Body of pancreas (tissue), 4 donors: ENCODE measurements around the gene ERC2. TPM values are rescaled to one million over a fixed set of nuclear protein-coding genes. Genes with fewer than 3 reads are reported as not detected.

Experiments used
- ATAC-seq: fragments of 150-250 bp; one replicate; pipeline ENCODE4 v1.9.1; 2016
- DNase-seq, 4 donors: peaks; one replicate each; pipeline ENCODE4 v3.0.0-alpha.2; 2019
- H3K27ac ChIP-seq, 4 donors: fragments of 200-600 bp; sonication (generic); 1 replicate in 3 of 4; 2 replicates in 1 of 4; pipeline versions ENCODE4 v1.5.1 to v1.6.1; 2016 to 2019; ENCODE audit warnings: mild to moderate bottlenecking in 1 of 4, mixed read lengths in 1 of 4, moderate library complexity in 1 of 4
- H3K27me3 ChIP-seq, 2 donors: fragments of 200-600 bp; sonication (generic); one replicate each; pipeline ENCODE4 v1.6.0; 2016; ENCODE audit warnings: mild to moderate bottlenecking in 1 of 2
- H3K36me3 ChIP-seq, 2 donors: fragments of 200-600 bp; sonication (generic); replicated peaks in 1 of 2; 2 replicates each; pipeline ENCODE4 v1.5.1; 2016; ENCODE audit warnings: low read depth in 2 of 2; ENCODE audit not compliant: insufficient read depth in 1 of 2
- H3K4me1 ChIP-seq: fragments of 200-600 bp; sonication (generic); one replicate; pipeline ENCODE4 v1.6.0; 2016
- H3K4me3 ChIP-seq, 2 donors: fragments of 200-600 bp; sonication (generic); 1 replicate in 1 of 2; 2 replicates in 1 of 2; pipeline ENCODE4 v1.5.1; 2016 to 2019
- H3K9me3 ChIP-seq, 3 donors: fragments of 200-600 bp; sonication (generic); 1 replicate in 2 of 3; 2 replicates in 1 of 3; pipeline ENCODE4 v1.5.1; 2016
- POLR2A ChIP-seq, 3 donors: fragments of 450-650 bp; IDR thresholded peaks; one replicate each; pipeline ENCODE4 v1.6.1; 2016; ENCODE audit warnings: antibody characterized with exemption in 3 of 3, mild to moderate bottlenecking in 2 of 3
- WGBS, 2 donors: methylation state at CpG; one replicate each; pipeline ENCODE4 v1.1.5; 2017; 5-methylcytosine and 5-hydroxymethylcytosine counted together
- intact Hi-C: fragments of 100-400 bp; cut with DNase I; formaldehyde crosslinking; loops from one replicate; pipeline ENCODE4 v1.15.1; 2023
- total RNA-seq, 2 donors: library from RNA; depleted of rRNA; stranded (reverse); fragments of >200 nt; gene quantifications; one replicate each; pipeline ENCODE4 v1.1.0, GENCODE V29; 2016
- TF ChIP-seq, protein P1 (sequence below), 7 experiments: fragments of 450-650 bp in 4 of 7; fragments of 200-600 bp in 3 of 7; sonication (generic) in 3 of 7; IDR thresholded peaks; one replicate each; pipeline ENCODE4 v1.5.1; 2016 to 2019; ENCODE audit warnings: antibody characterized with exemption in 7 of 7

ERC2 gene
- total RNA-seq, 2 donors from 2014 or later, result 4.0 to 4.7 TPM

GRCh38 chr3:55541016-55541415, 927.3 kb downstream of the ERC2 start:
- Histone ChIP-seq H3K9me3 (no peaks in the 10 kb centered on the region), H3K27ac (no peak overlapping the region), H3K4me3 (no peak overlapping the region), H3K4me1 (no peaks in the 10 kb centered on the region), H3K36me3 (no peaks in the 10 kb centered on the region), H3K27me3 (no peaks in the 10 kb centered on the region)
- intact Hi-C loops, result no loop called here
- ATAC-seq (no peak), DNase-seq (no peak)
- 81 to 89% methylated on average over 3 of the region's 3 CpGs for WGBS, 2 donors
- TF ChIP-seq POLR2A (IDR thresholded peaks at IDR 0.05), result no peak
- TF ChIP-seq, protein P1, sequence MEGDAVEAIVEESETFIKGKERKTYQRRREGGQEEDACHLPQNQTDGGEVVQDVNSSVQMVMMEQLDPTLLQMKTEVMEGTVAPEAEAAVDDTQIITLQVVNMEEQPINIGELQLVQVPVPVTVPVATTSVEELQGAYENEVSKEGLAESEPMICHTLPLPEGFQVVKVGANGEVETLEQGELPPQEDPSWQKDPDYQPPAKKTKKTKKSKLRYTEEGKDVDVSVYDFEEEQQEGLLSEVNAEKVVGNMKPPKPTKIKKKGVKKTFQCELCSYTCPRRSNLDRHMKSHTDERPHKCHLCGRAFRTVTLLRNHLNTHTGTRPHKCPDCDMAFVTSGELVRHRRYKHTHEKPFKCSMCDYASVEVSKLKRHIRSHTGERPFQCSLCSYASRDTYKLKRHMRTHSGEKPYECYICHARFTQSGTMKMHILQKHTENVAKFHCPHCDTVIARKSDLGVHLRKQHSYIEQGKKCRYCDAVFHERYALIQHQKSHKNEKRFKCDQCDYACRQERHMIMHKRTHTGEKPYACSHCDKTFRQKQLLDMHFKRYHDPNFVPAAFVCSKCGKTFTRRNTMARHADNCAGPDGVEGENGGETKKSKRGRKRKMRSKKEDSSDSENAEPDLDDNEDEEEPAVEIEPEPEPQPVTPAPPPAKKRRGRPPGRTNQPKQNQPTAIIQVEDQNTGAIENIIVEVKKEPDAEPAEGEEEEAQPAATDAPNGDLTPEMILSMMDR (IDR thresholded peaks at IDR 0.05), result no peak

GRCh38 chr3:55540579-55540978, 927.7 kb downstream of the ERC2 start:
- TF ChIP-seq, protein P1 (IDR thresholded peaks at IDR 0.05), result no peak
- TF ChIP-seq POLR2A (IDR thresholded peaks at IDR 0.05), result no peak
- no peak overlapping the region for H3K27ac ChIP-seq
- 75 to 81% methylated on average over 5 of the region's 5 CpGs for WGBS, 2 donors
- intact Hi-C loops, result no loop called here
- no peaks in the 10 kb centered on the region for H3K9me3 ChIP-seq
- H3K27me3 ChIP-seq, result no peaks in the 10 kb centered on the region
- H3K36me3 ChIP-seq, result no peaks in the 10 kb centered on the region
- ATAC-seq (no peak), DNase-seq (no peak)
- no peak overlapping the region for H3K4me3 ChIP-seq
- H3K4me1 ChIP-seq, result no peaks in the 10 kb centered on the region

DNA sequence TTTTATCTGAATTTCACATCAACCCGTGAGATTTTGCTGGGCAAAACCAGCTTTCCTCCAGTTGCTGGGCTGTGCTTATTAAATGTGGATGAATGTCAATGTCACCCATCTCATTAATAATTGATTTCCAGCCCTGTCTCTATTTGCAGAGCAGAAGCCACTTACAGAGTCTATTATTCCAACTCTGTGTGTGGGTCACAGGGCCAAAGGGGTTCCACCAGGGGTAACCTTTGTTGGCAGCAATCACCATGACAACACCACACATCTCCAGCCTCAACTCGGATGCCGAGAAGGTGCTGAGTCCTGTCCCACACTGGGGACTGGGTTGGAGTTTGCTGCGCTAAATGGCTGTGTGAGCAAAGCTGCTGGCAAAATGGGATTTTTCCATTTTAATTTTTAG, 930.1 kb downstream of the ERC2 start:
- Histone ChIP-seq H3K27me3 (no peaks in the 10 kb centered on the region), H3K9me3 (no peaks in the 10 kb centered on the region), H3K4me1 (no peaks in the 10 kb centered on the region), H3K36me3 (no peaks in the 10 kb centered on the region), H3K4me3 (no peak overlapping the region), H3K27ac (no peak overlapping the region)
- TF ChIP-seq, protein P1 (IDR thresholded peaks at IDR 0.05), result no peak
- no peak for TF ChIP-seq POLR2A (IDR thresholded peaks at IDR 0.05)
- WGBS, 2 donors, result 83 to 86% methylated on average over 4 of the region's 4 CpGs
- ATAC-seq, result no peak
- intact Hi-C loops, result no loop called here
- DNase-seq, result no peak

GRCh38 chr3:55537563-55537962, 930.7 kb downstream of the ERC2 start:
- Histone ChIP-seq H3K9me3 (no peaks in the 10 kb centered on the region), H3K4me1 (no peaks in the 10 kb centered on the region), H3K27me3 (no peaks in the 10 kb centered on the region), H3K36me3 (no peaks in the 10 kb centered on the region), H3K27ac (no peak overlapping the region), H3K4me3 (no peak overlapping the region)
- no peak for DNase-seq
- 86 to 94% methylated on average over 3 of the region's 3 CpGs for WGBS, 2 donors
- ATAC-seq, result no peak
- intact Hi-C loops, result no loop called here
- no peak for TF ChIP-seq POLR2A (IDR thresholded peaks at IDR 0.05)
- TF ChIP-seq, protein P1 (IDR thresholded peaks at IDR 0.05), result no peak

- 88 to 90% methylated on average over 7 of the region's 7 CpGs for WGBS, 2 donors
- intact Hi-C loops, result no loop called here
- no peaks in the 10 kb centered on the region for H3K9me3 ChIP-seq
- DNase-seq (no peak), ATAC-seq (no peak)
- no peaks in the 10 kb centered on the region for H3K4me1 ChIP-seq
- H3K4me3 ChIP-seq, result no peak overlapping the region
- no peaks in the 10 kb centered on the region for H3K36me3 ChIP-seq
- no peak overlapping the region for H3K27ac ChIP-seq
- TF ChIP-seq, protein P1 (IDR thresholded peaks at IDR 0.05), result no peak
- TF ChIP-seq POLR2A (IDR thresholded peaks at IDR 0.05), result no peak
- no peaks in the 10 kb centered on the region for H3K27me3 ChIP-seq
Measured at GRCh38 chr3:55537129-55537528, 931.1 kb downstream of the ERC2 start.
